WTC11 (cell line): ENCODE data around the gene OSBPL7. TPM values are rescaled to one million over a fixed set of nuclear protein-coding genes. Genes with fewer than 3 reads are reported as not detected.
A peak's percentile ranks its signal among the peaks of the same experiment; 100 is the strongest.

Experiments
- ATAC-seq: fragments of 200-7000 bp; cut with Tn5 transposase; 2 replicates; pipeline ENCODE4 v1.10.0; 2021; ENCODE audit warnings: mild to moderate bottlenecking, moderate library complexity
- CTCF ChIA-PET: fragments of 300-600 bp; sonication (Branson Sonifier 250); formaldehyde crosslinking; loops from one replicate; lab custom pipeline; 2021; ENCODE audit warnings: antibody characterized with exemption; lab: Charles Lee
- POLR2A ChIA-PET: fragments of 350-600 bp; sonication (Branson Sonifier 250); formaldehyde crosslinking; loops from one replicate; lab custom pipeline; 2021; ENCODE audit warnings: antibody characterized with exemption; lab: Charles Lee
- DNase-seq: peaks from one replicate; pipeline ENCODE4 v3.0.0; 2021; ENCODE audit warnings: low spot score
- H3K27ac Mint-ChIP-seq: 2 replicates; pipeline ENCODE4 v1.8.0; 2021; ENCODE audit warnings: mixed read lengths
- H3K27me3 Mint-ChIP-seq: 2 replicates; pipeline ENCODE4 v1.8.0; 2021; ENCODE audit warnings: low read depth, mild to moderate bottlenecking, moderate library complexity, mixed read lengths
- H3K36me3 Mint-ChIP-seq: 2 replicates; pipeline ENCODE4 v1.8.0; 2021; ENCODE audit warnings: mixed read lengths
- H3K4me1 Mint-ChIP-seq: 2 replicates; pipeline ENCODE4 v1.8.0; 2022; ENCODE audit warnings: mixed read lengths
- H3K4me3 Mint-ChIP-seq: 2 replicates; pipeline ENCODE4 v1.8.0; 2021; ENCODE audit warnings: mild to moderate bottlenecking, moderate library complexity, mixed read lengths
- H3K9me3 Mint-ChIP-seq: 2 replicates; pipeline ENCODE4 v1.8.0; 2021; ENCODE audit warnings: mixed read lengths
- ARID4B ChIP-seq: sonication (generic); formaldehyde crosslinking; IDR thresholded peaks from 2 replicates; pipeline ENCODE4 v1.8.0; 2023; ENCODE audit warnings: missing genetic modification reagents, mild to moderate bottlenecking, borderline replicate concordance
- ATF1 ChIP-seq: sonication (generic); formaldehyde crosslinking; IDR thresholded peaks from 2 replicates; pipeline ENCODE4 v1.8.1; 2023; ENCODE audit warnings: mild to moderate bottlenecking, moderate library complexity, missing genetic modification reagents
- CREB1 ChIP-seq: sonication (generic); formaldehyde crosslinking; IDR thresholded peaks from 2 replicates; pipeline ENCODE4 v1.8.0; 2023; ENCODE audit warnings: mild to moderate bottlenecking, missing genetic modification reagents
- CREM ChIP-seq: sonication (generic); formaldehyde crosslinking; IDR thresholded peaks from 2 replicates; pipeline ENCODE4 v1.8.1; 2022; ENCODE audit warnings: mild to moderate bottlenecking, missing genetic modification reagents, moderate library complexity
- ESRRA ChIP-seq: sonication (generic); formaldehyde crosslinking; IDR thresholded peaks from 2 replicates; pipeline ENCODE4 v1.8.1; 2022; ENCODE audit warnings: mild to moderate bottlenecking, missing genetic modification reagents, borderline replicate concordance
- FOXJ3 ChIP-seq: sonication (generic); formaldehyde crosslinking; IDR thresholded peaks from 2 replicates; pipeline ENCODE4 v1.9.0; 2021; ENCODE audit warnings: missing genetic modification reagents, mild to moderate bottlenecking, borderline replicate concordance
- GABPB1 ChIP-seq: sonication (generic); formaldehyde crosslinking; IDR thresholded peaks from 2 replicates; pipeline ENCODE4 v1.8.1; 2023; ENCODE audit warnings: mild to moderate bottlenecking, missing genetic modification reagents
- HMGA2 ChIP-seq: fragments of 250-450 bp; sonication (Bioruptor Pico); IDR thresholded peaks from 2 replicates; pipeline ENCODE4 v1.4.0; 2021; ENCODE audit warnings: mild to moderate bottlenecking, moderate library complexity
- IRF1 ChIP-seq: sonication (generic); formaldehyde crosslinking; IDR thresholded peaks from 2 replicates; pipeline ENCODE4 v1.8.0; 2023; ENCODE audit warnings: missing genetic modification reagents
- IRF2 ChIP-seq: sonication (generic); formaldehyde crosslinking; IDR thresholded peaks from 2 replicates; pipeline ENCODE4 v1.8.0; 2022; ENCODE audit warnings: low read depth, missing genetic modification reagents, borderline replicate concordance
- MXD4 ChIP-seq: fragments of 250-450 bp; sonication (Bioruptor Pico); IDR thresholded peaks from 2 replicates; pipeline ENCODE4 v1.8.0; 2021; ENCODE audit warnings: mild to moderate bottlenecking, moderate library complexity, borderline replicate concordance
- MYBL2 ChIP-seq: sonication (generic); formaldehyde crosslinking; IDR thresholded peaks from 2 replicates; pipeline ENCODE4 v1.8.1; 2023; ENCODE audit warnings: mild to moderate bottlenecking, moderate library complexity, missing genetic modification reagents
- NFATC4 ChIP-seq: fragments of 250-450 bp; sonication (Bioruptor Pico); IDR thresholded peaks from 2 replicates; pipeline ENCODE4 v1.9.0; 2021; ENCODE audit warnings: mild to moderate bottlenecking
- NFE2L1 ChIP-seq: sonication (generic); formaldehyde crosslinking; IDR thresholded peaks from 2 replicates; pipeline ENCODE4 v1.8.1; 2023; ENCODE audit warnings: missing genetic modification reagents
- PRRX2 ChIP-seq: fragments of 250-450 bp; sonication (Bioruptor Pico); IDR thresholded peaks from 2 replicates; pipeline ENCODE4 v1.8.0; 2021; ENCODE audit warnings: mild to moderate bottlenecking
- RELA ChIP-seq: sonication (generic); formaldehyde crosslinking; IDR thresholded peaks from 2 replicates; pipeline ENCODE4 v1.8.1; 2022; ENCODE audit warnings: missing genetic modification reagents, mild to moderate bottlenecking, borderline replicate concordance
- SMAD4 ChIP-seq: sonication (generic); formaldehyde crosslinking; IDR thresholded peaks from 2 replicates; pipeline ENCODE4 v1.8.0; 2022; ENCODE audit warnings: mild to moderate bottlenecking, missing genetic modification reagents
- SP1 ChIP-seq: sonication (generic); formaldehyde crosslinking; conservative IDR thresholded peaks from 2 replicates; pipeline ENCODE4 v1.8.1; 2022; ENCODE audit warnings: missing genetic modification reagents
- TEAD1 ChIP-seq: sonication (generic); formaldehyde crosslinking; IDR thresholded peaks from 2 replicates; pipeline ENCODE4 v1.8.0; 2022; ENCODE audit warnings: mild to moderate bottlenecking, missing genetic modification reagents
- TEAD4 ChIP-seq: sonication (generic); formaldehyde crosslinking; IDR thresholded peaks from 2 replicates; pipeline ENCODE4 v1.8.0; 2022; ENCODE audit warnings: mild to moderate bottlenecking, missing genetic modification reagents
- ZNF263 ChIP-seq: sonication (generic); formaldehyde crosslinking; IDR thresholded peaks from 2 replicates; pipeline ENCODE4 v1.8.1; 2022; ENCODE audit warnings: low read depth, mild to moderate bottlenecking, moderate library complexity, missing genetic modification reagents
- ZNF317 ChIP-seq: sonication (generic); formaldehyde crosslinking; IDR thresholded peaks from 2 replicates; pipeline ENCODE4 v1.8.1; 2023; ENCODE audit warnings: low read depth, mild to moderate bottlenecking, moderate library complexity, missing genetic modification reagents, borderline replicate concordance
- ZNF416 ChIP-seq: fragments of 250-450 bp; sonication (Bioruptor Pico); IDR thresholded peaks from 2 replicates; pipeline ENCODE4 v1.9.0; 2021; ENCODE audit warnings: mild to moderate bottlenecking, inconsistent platforms
- total RNA-seq: library from RNA; stranded (reverse); gene quantifications from 3 replicates; pipeline ENCODE4 v1.2.3, GENCODE V29; 2021
- TF ChIP-seq, protein P1 (sequence below): sonication (generic); formaldehyde crosslinking; IDR thresholded peaks from 2 replicates; pipeline ENCODE4 v1.8.1; 2022; ENCODE audit warnings: low read depth, mild to moderate bottlenecking, moderate library complexity, missing genetic modification reagents, borderline replicate concordance
- TF ChIP-seq, protein P2 (sequence below): sonication (generic); formaldehyde crosslinking; IDR thresholded peaks from 2 replicates; pipeline ENCODE4 v1.8.1; 2023; ENCODE audit warnings: mild to moderate bottlenecking, missing genetic modification reagents, moderate library complexity
- TF ChIP-seq, protein P3 (sequence below): sonication (generic); formaldehyde crosslinking; IDR thresholded peaks from 2 replicates; pipeline ENCODE4 v1.8.0; 2022; ENCODE audit warnings: mild to moderate bottlenecking, missing genetic modification reagents

The OSBPL7 gene
- total RNA-seq, 1 experiment from 2014 or later = 13.5 TPM

DNA sequence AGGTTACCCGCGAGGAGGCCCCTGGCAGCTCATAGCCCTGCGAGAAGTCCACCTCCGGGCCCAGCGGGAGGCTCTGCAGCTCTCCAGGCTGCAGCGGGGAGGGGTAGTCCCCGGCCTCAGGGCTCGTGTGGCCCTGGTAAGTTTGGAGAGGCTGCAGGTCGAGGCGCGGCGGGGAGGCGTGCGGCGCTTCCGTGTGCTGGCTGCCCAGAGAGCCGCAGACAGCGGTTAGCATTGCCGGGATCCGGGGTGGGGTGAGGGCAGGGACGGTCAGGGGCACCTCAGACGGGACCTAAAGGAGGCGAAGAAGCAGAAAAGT, 26.6 kb upstream of the OSBPL7 start:
- H3K27ac Mint-ChIP-seq = no peak overlapping the region
- DNase-seq = no peak
- H3K27me3 Mint-ChIP-seq = peaks cover 83% of the 10 kb centered on the region
- ChIA-PET POLR2A (interaction anchor here (0.7 to 2.2 kb wide), 3 partner anchors 37 to 99 kb away, joined by 3 to 15 read pairs (median 12); partner anchors contain the start of gene SP2), CTCF (interaction anchor here (0.7 to 19.3 kb wide), 39 partner anchors 9 to 199 kb away, joined by 3 to 1122 read pairs (median 7); partner anchors contain the start of genes CDK5RAP3, LRRC46, MRPL10 and OSBPL7)
- peak overlapping the region; percentile 48 for H3K4me3 Mint-ChIP-seq
- no peak for ATAC-seq
- H3K9me3 Mint-ChIP-seq = no peaks in the 10 kb centered on the region
- peaks cover 47% of the 10 kb centered on the region for H3K4me1 Mint-ChIP-seq
- H3K36me3 Mint-ChIP-seq = no peaks in the 10 kb centered on the region
- 0 out of 2 replicates have a peak, but pooled peaks have one; percentile 37 for TF ChIP-seq ARID4B
- TF ChIP-seq NFE2L1 (CRISPR knock-in tag) = no peak
- no peak for TF ChIP-seq FOXJ3 (CRISPR knock-in tag)

- ChIA-PET POLR2A (interaction anchor here (0.7 to 2.2 kb wide), 4 partner anchors 38 to 99 kb away, joined by 3 to 15 read pairs (median 10); partner anchors contain the start of gene SP2), CTCF (interaction anchor here (0.7 to 19.3 kb wide), 48 partner anchors 9 to 199 kb away, joined by 3 to 1122 read pairs (median 6); partner anchors contain the start of genes CDK5RAP3, LRRC46, MRPL10 and OSBPL7)
- H3K27ac Mint-ChIP-seq = no peak overlapping the region
- no peaks in the 10 kb centered on the region for H3K9me3 Mint-ChIP-seq
- H3K27me3 Mint-ChIP-seq = peaks cover 77% of the 10 kb centered on the region
- peak overlapping the region; percentile 77 for H3K4me3 Mint-ChIP-seq
- H3K4me1 Mint-ChIP-seq = peaks cover 47% of the 10 kb centered on the region
- H3K36me3 Mint-ChIP-seq = no peaks in the 10 kb centered on the region
- DNase-seq = peak; percentile 77
- ATAC-seq = peak; percentile 22
- TF ChIP-seq ATF1 (CRISPR knock-in tag) (0 out of 2 replicates have a peak, but pooled peaks have one; percentile 74), ZNF416 (no peak), ZNF263 (CRISPR knock-in tag) (no peak; the same call in 1 of the 2 replicates), TEAD1 (peak; percentile 75), IRF2 (CRISPR knock-in tag) (no peak), PRRX2 (CRISPR knock-in tag) (no peak), SP1 (peak; percentile 38; the same call in 1 of the 2 replicates), MXD4 (CRISPR knock-in tag) (no peak), RELA (CRISPR knock-in tag) (peak; percentile 94), CREM (CRISPR knock-in tag) (peak; percentile 62; the same call in 1 of the 2 replicates), SMAD4 (CRISPR knock-in tag) (0 out of 2 replicates have a peak, but pooled peaks have one; percentile 66), ESRRA (CRISPR knock-in tag) (peak; percentile 89; the same call in 1 of the 2 replicates), CREB1 (CRISPR knock-in tag) (peak; percentile 86), TEAD4 (CRISPR knock-in tag) (peak; percentile 83), IRF1 (CRISPR knock-in tag) (peak; percentile 80), ZNF317 (CRISPR knock-in tag) (peak; percentile 66), MYBL2 (CRISPR knock-in tag) (peak; percentile 81), GABPB1 (no peak), HMGA2 (CRISPR knock-in tag) (no peak), NFATC4 (CRISPR knock-in tag) (no peak)
- TF ChIP-seq, protein P1, sequence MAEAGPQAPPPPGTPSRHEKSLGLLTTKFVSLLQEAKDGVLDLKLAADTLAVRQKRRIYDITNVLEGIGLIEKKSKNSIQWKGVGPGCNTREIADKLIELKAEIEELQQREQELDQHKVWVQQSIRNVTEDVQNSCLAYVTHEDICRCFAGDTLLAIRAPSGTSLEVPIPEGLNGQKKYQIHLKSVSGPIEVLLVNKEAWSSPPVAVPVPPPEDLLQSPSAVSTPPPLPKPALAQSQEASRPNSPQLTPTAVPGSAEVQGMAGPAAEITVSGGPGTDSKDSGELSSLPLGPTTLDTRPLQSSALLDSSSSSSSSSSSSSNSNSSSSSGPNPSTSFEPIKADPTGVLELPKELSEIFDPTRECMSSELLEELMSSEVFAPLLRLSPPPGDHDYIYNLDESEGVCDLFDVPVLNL = 0 out of 2 replicates have a peak, but pooled peaks have one; percentile 60
- TF ChIP-seq, protein P2, sequence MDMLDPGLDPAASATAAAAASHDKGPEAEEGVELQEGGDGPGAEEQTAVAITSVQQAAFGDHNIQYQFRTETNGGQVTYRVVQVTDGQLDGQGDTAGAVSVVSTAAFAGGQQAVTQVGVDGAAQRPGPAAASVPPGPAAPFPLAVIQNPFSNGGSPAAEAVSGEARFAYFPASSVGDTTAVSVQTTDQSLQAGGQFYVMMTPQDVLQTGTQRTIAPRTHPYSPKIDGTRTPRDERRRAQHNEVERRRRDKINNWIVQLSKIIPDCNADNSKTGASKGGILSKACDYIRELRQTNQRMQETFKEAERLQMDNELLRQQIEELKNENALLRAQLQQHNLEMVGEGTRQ (CRISPR knock-in tag) = no peak
- TF ChIP-seq, protein P3, sequence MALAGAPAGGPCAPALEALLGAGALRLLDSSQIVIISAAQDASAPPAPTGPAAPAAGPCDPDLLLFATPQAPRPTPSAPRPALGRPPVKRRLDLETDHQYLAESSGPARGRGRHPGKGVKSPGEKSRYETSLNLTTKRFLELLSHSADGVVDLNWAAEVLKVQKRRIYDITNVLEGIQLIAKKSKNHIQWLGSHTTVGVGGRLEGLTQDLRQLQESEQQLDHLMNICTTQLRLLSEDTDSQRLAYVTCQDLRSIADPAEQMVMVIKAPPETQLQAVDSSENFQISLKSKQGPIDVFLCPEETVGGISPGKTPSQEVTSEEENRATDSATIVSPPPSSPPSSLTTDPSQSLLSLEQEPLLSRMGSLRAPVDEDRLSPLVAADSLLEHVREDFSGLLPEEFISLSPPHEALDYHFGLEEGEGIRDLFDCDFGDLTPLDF (CRISPR knock-in tag) = 0 out of 2 replicates have a peak, but pooled peaks have one; percentile 51
Observed at GRCh38 chr17:47847341-47848197, 26.0 kb upstream of the OSBPL7 start.
